Astrocyte (in vitro differentiated cells and primary cell): ENCODE measurements around the gene MAPK8IP1. TPM values are rescaled to one million over a fixed set of nuclear protein-coding genes. Genes with fewer than 3 reads are reported as not detected.

Experiments used
- DNase-seq: peaks from one replicate; pipeline ENCODE4 v3.0.0-alpha.2; 2010; ENCODE audit warnings: low read depth
- FAIRE-seq: peaks from 2 replicates; lab custom pipeline; 2011; peaks lifted over from hg19 to GRCh38; lab: Jason Lieb, UNC
- H2AFZ ChIP-seq: 2 replicates; pipeline ENCODE4 v1.6.0; 2012; ENCODE audit warnings: low read depth, low read length, inconsistent platforms
- H3K27ac ChIP-seq: 2 replicates; pipeline ENCODE4 v1.5.1; 2011; ENCODE audit warnings: low read depth, low read length, inconsistent platforms
- H3K27me3 ChIP-seq: 2 replicates; pipeline ENCODE4 v1.6.0; 2011; ENCODE audit warnings: low read length, inconsistent platforms; ENCODE audit not compliant: insufficient read depth
- H3K36me3 ChIP-seq: 2 replicates; pipeline ENCODE4 v1.5.1; 2011; ENCODE audit warnings: low read length, inconsistent platforms; ENCODE audit not compliant: insufficient read depth
- H3K4me1 ChIP-seq: 2 replicates; pipeline ENCODE4 v1.5.1; 2011; ENCODE audit warnings: low read length, inconsistent platforms; ENCODE audit not compliant: insufficient read depth
- H3K4me2 ChIP-seq: 2 replicates; pipeline ENCODE4 v1.6.0; 2012; ENCODE audit warnings: low read length, inconsistent platforms
- H3K4me3 ChIP-seq: 2 replicates; pipeline ENCODE4 v1.5.1; 2011; ENCODE audit warnings: low read depth, mild to moderate bottlenecking, low read length, inconsistent platforms; ENCODE audit not compliant: insufficient read depth
- H3K79me2 ChIP-seq: 2 replicates; pipeline ENCODE4 v1.6.0; 2012; ENCODE audit warnings: mild to moderate bottlenecking, low read length, inconsistent platforms; ENCODE audit not compliant: insufficient read depth
- H3K9ac ChIP-seq: 2 replicates; pipeline ENCODE4 v1.6.0; 2012; ENCODE audit warnings: mild to moderate bottlenecking, low read length, inconsistent platforms
- H3K9me3 ChIP-seq: 2 replicates; pipeline ENCODE4 v1.5.1; 2012; ENCODE audit warnings: low read depth, mild to moderate bottlenecking, low read length, inconsistent platforms; ENCODE audit not compliant: insufficient read depth
- H4K20me1 ChIP-seq: 2 replicates; pipeline ENCODE4 v1.6.0; 2012; ENCODE audit warnings: low read length, inconsistent platforms; ENCODE audit not compliant: insufficient read depth
- H3K27ac Mint-ChIP-seq: one replicate; pipeline ENCODE4 v1.8.0; 2021; ENCODE audit warnings: mild to moderate bottlenecking, mixed read lengths; ENCODE audit not compliant: unreplicated experiment
- H3K27me3 Mint-ChIP-seq: one replicate; pipeline ENCODE4 v1.8.0; 2021; ENCODE audit warnings: low read depth, mixed read lengths; ENCODE audit not compliant: unreplicated experiment
- H3K36me3 Mint-ChIP-seq: one replicate; pipeline ENCODE4 v1.8.0; 2021; ENCODE audit warnings: low read depth, mixed read lengths; ENCODE audit not compliant: unreplicated experiment
- H3K4me1 Mint-ChIP-seq: one replicate; pipeline ENCODE4 v1.8.0; 2021; ENCODE audit warnings: low read depth, mixed read lengths; ENCODE audit not compliant: unreplicated experiment
- H3K4me3 Mint-ChIP-seq: one replicate; pipeline ENCODE4 v1.8.0; 2021; ENCODE audit warnings: mild to moderate bottlenecking, moderate library complexity, mixed read lengths; ENCODE audit not compliant: unreplicated experiment
- H3K9me3 Mint-ChIP-seq: one replicate; pipeline ENCODE4 v1.8.0; 2021; ENCODE audit warnings: mild to moderate bottlenecking, mixed read lengths; ENCODE audit not compliant: unreplicated experiment
- EZH2 ChIP-seq: IDR thresholded peaks from 2 replicates; pipeline ENCODE4 v1.6.1; 2012; ENCODE audit warnings: mild to moderate bottlenecking, low read length, inconsistent platforms; ENCODE audit not compliant: insufficient read depth
- total RNA-seq: library from RNA; stranded (reverse); gene quantifications from 2 replicates; pipeline ENCODE4 v1.2.1, GENCODE V29; 2021
- TF ChIP-seq, protein P1 (sequence below): IDR thresholded peaks from 2 replicates; pipeline ENCODE4 v1.5.1; 2011; ENCODE audit warnings: low read depth, mild to moderate bottlenecking, inconsistent platforms, low read length, moderate library complexity; ENCODE audit not compliant: insufficient read depth

The MAPK8IP1 gene
- total RNA-seq, 1 donor from 2014 or later, result 14.7 TPM

DNA sequence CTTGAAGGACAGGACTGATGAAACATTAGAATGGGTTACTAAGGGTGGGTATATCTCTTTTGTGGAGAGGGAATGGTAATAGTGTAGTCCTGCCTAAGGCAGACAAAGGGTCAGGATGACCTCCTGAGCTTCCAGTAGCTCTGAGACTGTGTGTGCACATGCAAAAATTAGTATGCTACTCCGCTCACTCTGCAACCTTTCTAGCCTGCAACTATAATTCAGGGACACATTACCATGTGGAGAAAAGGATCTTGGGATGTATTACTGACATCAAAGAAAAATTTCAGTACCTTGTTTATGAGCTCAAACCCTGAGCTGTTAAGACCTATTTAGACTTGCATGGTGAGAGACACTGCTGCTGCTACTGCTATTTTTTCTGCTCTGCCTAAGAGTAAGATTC is 62.4 kb downstream of the MAPK8IP1 start:
- no peaks in the 10 kb centered on the region for H4K20me1 ChIP-seq
- H3K27ac ChIP-seq, result no peak overlapping the region
- FAIRE-seq (no peak), DNase-seq (no peak)
- no peaks in the 10 kb centered on the region for H3K27me3 ChIP-seq
- Mint-ChIP-seq H3K9me3 (no peaks in the 10 kb centered on the region), H3K27ac (no peak overlapping the region), H3K4me1 (no peaks in the 10 kb centered on the region), H3K4me3 (no peak overlapping the region), H3K27me3 (no peaks in the 10 kb centered on the region), H3K36me3 (peaks cover 16% of the 10 kb centered on the region)
- H3K4me3 ChIP-seq, result no peak overlapping the region
- no peaks in the 10 kb centered on the region for H3K79me2 ChIP-seq
- H3K4me1 ChIP-seq, result no peaks in the 10 kb centered on the region
- H3K9ac ChIP-seq, result no peak overlapping the region
- TF ChIP-seq, protein P1, sequence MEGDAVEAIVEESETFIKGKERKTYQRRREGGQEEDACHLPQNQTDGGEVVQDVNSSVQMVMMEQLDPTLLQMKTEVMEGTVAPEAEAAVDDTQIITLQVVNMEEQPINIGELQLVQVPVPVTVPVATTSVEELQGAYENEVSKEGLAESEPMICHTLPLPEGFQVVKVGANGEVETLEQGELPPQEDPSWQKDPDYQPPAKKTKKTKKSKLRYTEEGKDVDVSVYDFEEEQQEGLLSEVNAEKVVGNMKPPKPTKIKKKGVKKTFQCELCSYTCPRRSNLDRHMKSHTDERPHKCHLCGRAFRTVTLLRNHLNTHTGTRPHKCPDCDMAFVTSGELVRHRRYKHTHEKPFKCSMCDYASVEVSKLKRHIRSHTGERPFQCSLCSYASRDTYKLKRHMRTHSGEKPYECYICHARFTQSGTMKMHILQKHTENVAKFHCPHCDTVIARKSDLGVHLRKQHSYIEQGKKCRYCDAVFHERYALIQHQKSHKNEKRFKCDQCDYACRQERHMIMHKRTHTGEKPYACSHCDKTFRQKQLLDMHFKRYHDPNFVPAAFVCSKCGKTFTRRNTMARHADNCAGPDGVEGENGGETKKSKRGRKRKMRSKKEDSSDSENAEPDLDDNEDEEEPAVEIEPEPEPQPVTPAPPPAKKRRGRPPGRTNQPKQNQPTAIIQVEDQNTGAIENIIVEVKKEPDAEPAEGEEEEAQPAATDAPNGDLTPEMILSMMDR, result no peak
- TF ChIP-seq EZH2, result no peak
- H3K36me3 ChIP-seq, result peaks cover 19% of the 10 kb centered on the region
- H3K4me2 ChIP-seq, result no peak overlapping the region
- no peaks in the 10 kb centered on the region for H3K9me3 ChIP-seq
- no peak overlapping the region for H2AFZ ChIP-seq

DNA sequence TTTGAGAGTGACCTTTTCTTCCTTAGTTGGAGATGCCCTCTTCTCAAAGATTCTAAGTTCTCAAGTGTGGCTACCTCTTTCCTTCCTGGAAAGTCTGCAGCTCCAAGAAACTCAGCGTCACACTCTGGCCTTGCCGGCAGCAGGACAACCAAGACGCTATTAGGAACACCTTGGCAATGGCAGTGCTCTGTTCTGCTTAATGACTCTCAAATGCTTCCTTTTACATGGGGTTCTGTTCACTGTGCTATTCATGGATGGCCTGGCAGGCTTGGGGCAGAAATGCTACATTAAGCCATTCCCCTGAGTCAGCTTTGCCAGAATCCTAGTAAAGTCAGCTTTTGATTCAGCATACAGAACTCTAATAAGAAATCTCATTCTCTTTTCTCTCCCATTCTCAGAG is 62.9 kb downstream of the MAPK8IP1 start:
- Histone ChIP-seq H3K27me3 (no peaks in the 10 kb centered on the region), H3K4me1 (no peaks in the 10 kb centered on the region), H3K36me3 (peaks cover 19% of the 10 kb centered on the region), H3K79me2 (no peaks in the 10 kb centered on the region), H3K4me2 (no peak overlapping the region), H3K9ac (no peak overlapping the region), H3K4me3 (no peak overlapping the region), H4K20me1 (no peaks in the 10 kb centered on the region), H3K27ac (no peak overlapping the region), H2AFZ (no peak overlapping the region), H3K9me3 (no peaks in the 10 kb centered on the region)
- TF ChIP-seq EZH2, result no peak
- TF ChIP-seq, protein P1, result no peak
- Mint-ChIP-seq H3K4me1 (no peaks in the 10 kb centered on the region), H3K36me3 (peaks cover 16% of the 10 kb centered on the region), H3K9me3 (no peaks in the 10 kb centered on the region), H3K27me3 (no peaks in the 10 kb centered on the region), H3K4me3 (no peak overlapping the region), H3K27ac (no peak overlapping the region)
- DNase-seq (no peak), FAIRE-seq (no peak)

DNA sequence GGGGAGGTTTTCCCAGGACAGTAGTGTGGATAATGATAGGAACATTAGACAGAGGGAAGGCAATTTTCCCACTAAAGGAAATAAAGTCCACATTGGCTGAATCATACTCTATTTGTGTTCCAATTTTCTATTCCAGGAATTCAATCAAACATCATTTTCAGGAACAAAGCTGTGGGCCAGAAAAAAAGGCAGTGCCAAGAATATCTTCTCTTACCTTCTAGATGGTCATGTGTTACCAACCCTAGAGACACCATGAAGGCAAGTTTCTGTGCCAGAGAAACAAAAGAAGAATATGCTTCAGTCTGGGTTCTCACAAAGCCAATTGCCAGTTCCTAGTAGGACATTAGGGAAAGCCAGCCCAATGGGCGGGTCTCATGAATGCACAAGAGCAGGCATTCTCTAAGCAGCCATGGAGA is 64.5 kb downstream of the MAPK8IP1 start:
- Mint-ChIP-seq H3K9me3 (no peaks in the 10 kb centered on the region), H3K4me1 (no peaks in the 10 kb centered on the region), H3K4me3 (no peak overlapping the region), H3K36me3 (peaks cover 18% of the 10 kb centered on the region), H3K27me3 (no peaks in the 10 kb centered on the region), H3K27ac (no peak overlapping the region)
- no peak overlapping the region for H3K27ac ChIP-seq
- DNase-seq, result peak; percentile 28
- no peak overlapping the region for H2AFZ ChIP-seq
- H4K20me1 ChIP-seq, result no peaks in the 10 kb centered on the region
- H3K4me1 ChIP-seq, result no peaks in the 10 kb centered on the region
- no peaks in the 10 kb centered on the region for H3K79me2 ChIP-seq
- peaks cover 19% of the 10 kb centered on the region for H3K36me3 ChIP-seq
- TF ChIP-seq, protein P1, result no peak
- TF ChIP-seq EZH2, result no peak
- no peak overlapping the region for H3K9ac ChIP-seq
- no peak overlapping the region for H3K4me3 ChIP-seq
- FAIRE-seq, result no peak
- no peak overlapping the region for H3K4me2 ChIP-seq
- H3K9me3 ChIP-seq, result no peaks in the 10 kb centered on the region
- H3K27me3 ChIP-seq, result no peaks in the 10 kb centered on the region
